NCI-H82 treated with DMSO at 0.1 percent for 48 hours (cell line): ENCODE results near the gene BNIP1.

ENCODE experiments used
- DNase-seq: peaks from one replicate; lab custom pipeline; 2025; ENCODE audit not compliant: unreplicated experiment; lab: John Stamatoyannopoulos, UW

The BNIP1 gene

DNA sequence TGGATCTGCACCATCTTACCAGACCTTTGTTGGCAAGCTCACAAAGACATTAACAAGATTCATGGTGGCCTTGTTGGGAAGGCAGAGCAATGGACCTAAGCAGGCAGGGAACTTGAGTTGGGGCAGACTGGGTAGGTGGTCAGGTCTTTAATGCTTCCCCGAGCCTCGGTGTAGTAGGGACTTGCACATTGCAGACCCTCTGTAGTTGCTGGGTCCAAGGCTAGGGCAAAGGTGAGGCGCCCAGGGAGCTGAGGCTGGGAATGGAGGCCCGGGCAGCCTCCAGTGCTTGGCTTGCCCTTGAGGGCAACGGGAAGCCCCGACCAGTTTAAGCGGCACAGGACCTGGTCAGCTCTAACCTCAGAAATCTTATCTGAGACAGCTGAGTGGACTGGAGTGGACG is 66.5 kb downstream of the BNIP1 start:
- DNase-seq, result no peak

DNA sequence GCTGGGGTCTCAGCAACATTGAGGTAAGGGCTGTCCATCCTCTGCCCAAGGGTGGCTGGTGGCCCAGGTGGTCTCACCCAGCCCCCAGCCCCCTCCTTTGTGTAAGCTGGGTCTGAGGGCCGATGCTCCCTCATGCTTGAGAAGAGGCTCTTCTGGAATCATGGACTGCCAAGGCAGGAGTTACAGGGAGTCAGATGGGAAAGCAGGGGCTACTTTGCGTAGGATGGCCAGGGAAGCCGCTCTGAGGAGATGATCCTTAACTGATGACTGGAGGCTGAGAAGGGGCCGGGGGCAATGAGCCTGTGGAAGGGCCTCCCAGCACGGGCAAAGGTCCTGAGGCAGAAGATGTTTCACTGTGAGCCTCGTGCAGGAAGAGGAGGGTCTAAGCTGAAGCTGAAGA is 67.0 kb downstream of the BNIP1 start:
- no peak for DNase-seq

GRCh38 chr5:173213236-173213933 is 69.1 kb downstream of the BNIP1 start:
- DNase-seq, result no peak
